NOMO-1 (cell line): ENCODE measurements around the gene PPT1.

Source experiments
- DNase-seq, 2 experiments: peaks; one replicate each; lab custom pipeline; 2025; ENCODE audit not compliant: unreplicated experiment in 2 of 2; lab: John Stamatoyannopoulos, UW

PPT1 gene

DNA sequence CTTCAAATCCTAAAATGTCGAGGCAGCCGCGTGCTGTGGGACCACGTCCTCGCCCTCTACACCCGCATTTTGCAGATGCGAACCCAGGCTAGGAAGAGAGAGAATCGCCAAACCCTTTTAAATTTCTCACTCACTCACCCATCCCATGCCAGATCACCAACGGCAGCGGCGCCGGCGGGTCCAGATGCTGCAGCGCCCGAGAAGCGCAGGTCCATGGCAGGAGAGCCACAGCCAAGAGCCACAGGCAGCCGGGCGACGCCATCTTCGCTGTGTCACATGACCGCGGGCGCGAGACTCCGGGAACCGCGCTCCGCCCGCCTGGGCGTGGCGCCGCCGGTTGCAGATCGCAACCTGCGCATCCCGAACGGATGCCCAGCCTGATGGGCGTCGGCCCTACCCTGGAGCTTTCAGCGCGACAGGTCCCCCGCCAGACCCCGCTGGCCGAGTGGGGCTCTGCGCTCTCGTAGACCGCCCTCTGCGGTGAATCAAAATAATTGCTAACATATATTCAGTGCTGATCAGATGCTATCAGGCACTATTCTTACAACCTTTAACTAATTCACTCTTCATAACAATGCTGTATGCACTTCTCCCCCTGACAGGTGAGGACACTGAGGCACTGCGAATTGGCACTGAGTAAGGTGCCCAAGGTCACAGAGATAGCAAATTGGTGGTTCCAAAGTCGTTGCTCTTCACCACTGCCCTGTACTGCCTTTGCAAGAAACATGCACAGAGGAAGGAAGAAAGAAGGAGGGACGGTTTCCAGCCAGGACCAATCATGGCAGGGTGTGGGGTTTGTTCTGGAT is at the start of gene PPT1:
TSS of gene PPT1 (minus strand) at position 276 of the 806 bp plus-strand sequence. CDS start at position 262, 14 bp downstream.
- peak; percentile 55 to 79 for DNase-seq

DNA sequence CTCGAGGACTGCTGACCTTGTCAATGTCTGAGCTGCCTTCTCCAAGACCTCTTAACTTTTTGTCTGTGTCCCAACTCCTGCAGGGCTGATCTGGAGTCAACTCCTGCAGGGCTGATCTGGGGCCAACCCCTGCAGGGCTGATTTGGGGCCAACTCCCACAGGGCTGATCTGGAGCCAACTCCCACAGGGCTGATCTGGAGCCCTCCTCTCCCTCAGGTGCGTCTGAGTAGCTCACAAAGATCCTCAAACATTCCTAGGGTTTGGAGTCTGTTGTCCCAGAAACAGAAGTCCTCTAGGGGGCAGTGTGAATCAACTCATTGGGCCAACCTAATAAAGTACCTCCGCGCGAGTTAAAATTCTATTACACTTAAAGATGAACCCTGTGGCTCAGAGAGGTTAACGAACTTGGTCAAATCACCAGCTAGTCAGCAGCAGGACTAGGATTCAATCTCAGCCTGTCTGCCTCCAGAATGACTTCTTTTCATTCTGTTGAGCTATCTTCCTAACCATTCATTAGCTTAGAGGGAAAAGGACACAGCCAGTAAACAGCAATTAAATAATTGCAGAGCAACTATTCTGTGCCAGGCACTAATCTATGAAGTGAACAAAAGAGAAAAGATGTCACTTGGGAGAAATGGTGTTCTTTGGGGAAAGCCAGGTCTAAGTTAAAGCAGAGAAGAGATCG is 47.0 kb upstream of the PPT1 start:
- peak; percentile 51 to 56 for DNase-seq

DNA sequence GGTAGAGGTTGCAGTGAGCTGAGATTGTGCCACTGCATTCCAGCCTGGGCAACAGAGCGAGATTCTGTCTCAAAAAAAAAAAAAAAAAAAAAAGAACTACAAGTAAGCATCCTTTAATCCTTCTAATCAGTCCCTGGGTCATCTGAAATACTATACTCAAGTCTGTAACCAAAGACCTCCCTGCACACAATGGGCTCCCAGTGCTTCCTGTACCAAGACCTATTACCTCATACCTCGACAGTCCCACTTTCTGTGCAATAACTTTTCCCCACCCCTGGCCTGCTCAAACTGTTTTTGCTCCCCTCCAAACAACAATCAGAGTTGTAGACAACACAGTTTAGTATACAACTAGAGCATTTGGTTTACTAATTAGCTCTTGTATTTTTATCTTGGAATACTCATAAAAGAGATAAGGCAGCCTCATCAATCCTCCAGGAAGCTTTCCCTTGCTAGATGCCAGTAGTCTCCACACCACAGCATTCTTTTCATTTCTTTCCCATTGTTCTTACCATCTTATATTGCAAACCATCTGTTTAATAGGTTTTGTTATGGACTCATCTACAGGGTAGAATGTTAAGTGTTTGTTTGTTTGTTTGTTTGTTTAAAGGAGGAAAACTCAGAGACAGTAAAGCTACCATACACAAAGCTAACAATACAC is 45.0 kb upstream of the PPT1 start:
- no peak for DNase-seq

DNA sequence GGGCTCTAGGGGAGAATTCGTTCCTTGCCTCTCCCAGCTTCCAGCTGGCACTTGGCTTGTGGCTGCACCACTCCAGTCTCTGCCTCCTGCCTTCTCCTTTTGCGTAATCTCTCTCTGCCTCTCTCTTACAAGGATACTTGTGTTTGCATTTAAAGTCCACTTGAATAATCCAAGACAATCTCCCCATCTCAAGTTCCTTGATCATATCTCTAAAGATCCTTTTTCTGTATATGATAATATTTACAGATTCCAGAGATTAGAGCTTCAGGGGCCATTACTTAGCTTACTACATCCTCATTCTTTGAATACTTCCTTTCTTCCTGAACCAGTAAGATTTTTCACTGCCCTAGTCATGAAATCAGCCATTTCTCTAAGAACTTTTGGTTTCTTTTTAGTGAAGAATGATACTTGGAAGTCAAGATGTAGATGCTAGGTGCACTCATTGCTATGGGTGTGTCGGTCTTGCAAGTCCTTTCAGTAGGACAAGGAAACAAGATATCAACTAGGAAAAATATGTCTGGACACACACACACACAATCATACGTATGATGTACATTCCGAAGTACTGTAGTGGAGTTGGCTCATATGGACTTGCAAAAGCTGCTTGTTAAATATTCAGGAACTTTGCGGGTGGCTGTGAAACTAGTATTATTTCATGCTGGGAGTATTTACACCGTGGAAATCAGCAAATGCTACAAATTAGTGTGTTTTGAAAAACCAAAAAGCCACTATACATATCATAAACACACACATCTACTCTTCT is 43.3 kb upstream of the PPT1 start:
- peak; percentile 2 to 36 for DNase-seq

DNA sequence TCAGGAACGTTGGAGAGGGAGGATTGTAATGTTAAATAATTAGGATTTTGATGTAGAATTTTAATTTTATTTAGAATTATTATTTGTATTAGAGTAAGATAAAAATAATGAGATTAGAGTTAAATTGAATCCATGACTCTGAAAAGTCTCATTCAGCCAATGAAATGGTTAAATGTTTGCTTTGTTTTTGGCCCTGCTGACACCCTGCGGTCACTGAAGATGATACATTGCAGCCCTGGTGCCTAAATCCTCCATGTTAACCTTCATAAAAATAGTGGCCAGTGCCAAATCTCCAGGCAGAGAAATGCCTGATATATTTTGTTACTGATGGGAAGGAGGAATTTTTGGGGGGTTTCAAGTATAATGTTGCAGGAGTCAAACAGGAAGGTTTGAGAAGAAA is 36.8 kb upstream of the PPT1 start:
- no peak for DNase-seq

DNA sequence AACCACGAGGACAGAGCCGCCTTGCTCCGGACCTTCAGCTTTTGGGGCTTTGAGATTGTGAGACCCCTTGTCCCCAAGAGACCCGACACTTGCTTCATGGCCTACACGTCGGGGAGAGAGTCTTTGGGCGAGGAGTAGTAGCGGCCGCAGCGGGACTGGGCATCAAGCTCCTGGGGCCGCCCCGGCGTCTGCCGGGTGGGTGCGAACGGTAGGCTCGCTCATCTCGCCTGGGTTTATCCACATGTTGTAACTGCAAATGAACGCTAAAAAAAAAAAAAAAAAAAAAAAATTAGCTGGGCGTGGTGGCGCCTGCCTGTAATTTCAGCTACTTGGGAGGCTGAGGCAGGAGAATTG is 36.2 kb upstream of the PPT1 start:
- no peak for DNase-seq

DNA sequence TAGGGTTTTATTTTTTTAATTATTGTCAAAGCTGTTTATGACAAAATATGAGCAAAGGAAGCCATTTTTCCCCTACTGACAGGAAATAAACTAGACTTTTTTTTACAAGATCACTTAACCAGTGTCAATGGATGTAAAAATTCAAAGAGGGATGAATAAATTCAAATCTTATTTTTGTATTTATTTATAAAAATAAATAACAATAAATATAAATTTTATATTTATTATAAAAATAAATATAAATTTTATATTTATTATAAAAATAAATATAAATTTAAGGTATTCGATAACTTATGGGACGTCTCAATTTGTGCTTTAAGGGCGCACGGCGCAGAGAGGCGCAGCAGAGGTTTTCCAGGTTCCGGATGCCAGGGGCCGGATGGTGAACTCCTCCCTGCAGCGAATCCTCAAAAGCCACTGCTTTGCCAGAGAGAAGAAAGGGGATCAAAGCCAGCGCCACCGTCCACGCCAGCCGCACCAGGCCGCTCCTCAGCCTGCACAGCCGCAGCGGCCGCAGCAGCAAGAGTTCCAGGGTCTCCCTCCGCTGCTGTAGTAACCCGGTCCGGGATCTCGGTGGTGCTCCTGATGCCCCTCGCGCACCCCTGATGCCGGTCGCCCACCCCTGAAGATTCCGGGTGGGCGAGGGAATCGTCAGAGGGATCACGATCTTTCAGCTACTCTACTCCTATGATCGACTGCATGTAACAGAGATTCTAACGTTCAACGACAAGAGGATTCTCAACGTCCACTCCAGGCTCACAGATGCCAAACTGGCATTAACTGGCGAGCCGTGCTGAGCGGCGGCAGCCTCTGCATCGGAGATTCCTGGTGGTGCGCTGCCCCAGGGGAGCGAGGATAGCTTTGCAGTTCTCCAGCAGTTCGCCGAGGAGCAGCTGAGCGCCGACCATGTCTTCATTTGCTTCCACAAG is 35.6 kb upstream of the PPT1 start:
- no peak for DNase-seq

DNA sequence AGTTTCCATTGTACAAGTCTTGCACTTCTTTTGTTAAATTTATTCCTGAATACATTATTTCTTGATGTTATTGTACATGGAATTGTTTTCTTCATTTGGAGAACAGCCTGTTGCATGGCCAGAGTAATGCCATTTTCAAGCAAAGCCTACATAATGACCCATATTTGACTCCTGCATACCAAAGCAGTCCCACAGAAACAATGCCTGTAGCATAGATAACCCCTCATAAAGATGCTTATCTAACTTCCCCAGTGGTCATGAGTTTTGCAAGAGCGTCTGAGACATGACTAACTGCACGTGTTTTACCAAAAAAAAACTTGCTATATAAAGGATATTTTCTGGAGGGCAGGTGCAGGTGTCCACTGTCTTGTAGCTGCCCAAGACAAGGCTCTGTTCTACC is 33.8 kb upstream of the PPT1 start:
- peak; percentile 21 to 75 for DNase-seq

DNA sequence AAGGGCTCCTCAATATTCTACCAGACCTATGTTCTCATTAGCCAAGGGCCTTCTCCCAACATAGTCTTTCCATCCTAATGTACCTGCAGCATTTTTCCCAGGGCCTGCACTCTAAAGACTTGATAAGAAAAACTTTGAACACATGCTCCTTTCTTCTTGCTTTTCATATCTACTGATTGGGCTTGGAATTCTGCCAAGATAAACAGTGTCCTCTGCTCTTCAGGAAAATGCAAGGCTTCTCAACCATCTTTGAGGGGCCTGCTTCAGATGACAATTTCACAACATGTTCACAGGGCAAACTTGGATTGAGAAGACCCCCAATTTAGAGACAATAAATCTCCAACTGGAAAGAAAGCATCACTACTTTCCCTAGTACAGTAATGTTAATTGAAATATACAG is 25.8 kb upstream of the PPT1 start:
- DNase-seq, result no peak

DNA sequence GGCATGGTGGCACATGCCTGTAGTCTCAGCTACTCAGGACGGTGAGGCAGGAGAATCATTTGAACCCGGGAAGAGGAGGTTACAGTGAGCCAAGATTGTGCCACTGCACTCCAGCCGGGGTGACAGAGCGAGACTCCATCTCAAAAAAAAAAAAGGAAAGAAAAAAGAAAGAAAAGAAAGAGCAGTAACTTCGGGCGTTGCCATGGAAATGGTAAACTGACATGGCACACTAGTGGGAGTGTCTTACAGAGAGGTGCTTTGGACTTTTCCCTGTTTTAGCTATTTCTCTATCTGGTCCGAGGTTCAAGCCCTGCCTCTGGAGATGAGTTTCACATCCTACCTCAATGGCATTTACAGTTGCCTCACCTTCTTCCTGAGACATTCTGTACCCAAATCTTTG is 23.1 kb upstream of the PPT1 start:
- DNase-seq, result no peak

DNA sequence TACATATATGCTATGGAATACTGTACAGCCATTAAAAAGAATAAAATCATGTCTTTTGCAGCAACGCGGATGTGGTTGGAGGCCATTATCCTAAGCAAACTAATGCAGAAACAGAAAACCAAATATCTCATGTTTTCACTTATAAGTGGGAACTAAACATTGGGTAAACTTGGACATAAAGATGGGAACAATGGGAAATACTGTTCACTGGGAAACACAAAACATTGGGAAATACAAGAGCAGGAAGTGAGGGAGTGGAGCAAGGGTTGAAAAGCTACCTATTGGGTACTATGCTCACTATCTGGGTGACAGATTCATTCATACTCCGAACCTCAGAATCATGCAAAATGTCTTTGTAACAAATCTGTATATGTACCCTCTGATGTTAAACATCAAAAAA is 17.3 kb upstream of the PPT1 start:
- DNase-seq, result no peak

DNA sequence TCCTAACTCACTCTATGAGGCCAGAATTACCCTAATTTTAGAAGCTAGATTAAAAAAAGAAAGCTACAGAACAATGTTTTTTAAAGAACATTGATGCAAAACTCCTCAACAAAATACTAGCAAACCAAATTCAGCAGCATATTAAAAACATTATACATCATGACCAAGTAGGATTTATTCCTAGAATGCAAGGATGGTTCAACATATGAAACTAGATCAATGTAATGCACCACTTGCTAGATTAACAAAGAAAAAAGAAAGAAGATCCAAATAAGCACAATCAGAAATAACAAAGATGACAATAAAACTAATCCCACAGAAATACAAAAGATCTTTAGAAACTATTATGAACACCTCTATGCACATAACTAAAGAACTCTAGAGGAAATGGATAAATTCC is 13.3 kb upstream of the PPT1 start:
- no peak for DNase-seq

DNA sequence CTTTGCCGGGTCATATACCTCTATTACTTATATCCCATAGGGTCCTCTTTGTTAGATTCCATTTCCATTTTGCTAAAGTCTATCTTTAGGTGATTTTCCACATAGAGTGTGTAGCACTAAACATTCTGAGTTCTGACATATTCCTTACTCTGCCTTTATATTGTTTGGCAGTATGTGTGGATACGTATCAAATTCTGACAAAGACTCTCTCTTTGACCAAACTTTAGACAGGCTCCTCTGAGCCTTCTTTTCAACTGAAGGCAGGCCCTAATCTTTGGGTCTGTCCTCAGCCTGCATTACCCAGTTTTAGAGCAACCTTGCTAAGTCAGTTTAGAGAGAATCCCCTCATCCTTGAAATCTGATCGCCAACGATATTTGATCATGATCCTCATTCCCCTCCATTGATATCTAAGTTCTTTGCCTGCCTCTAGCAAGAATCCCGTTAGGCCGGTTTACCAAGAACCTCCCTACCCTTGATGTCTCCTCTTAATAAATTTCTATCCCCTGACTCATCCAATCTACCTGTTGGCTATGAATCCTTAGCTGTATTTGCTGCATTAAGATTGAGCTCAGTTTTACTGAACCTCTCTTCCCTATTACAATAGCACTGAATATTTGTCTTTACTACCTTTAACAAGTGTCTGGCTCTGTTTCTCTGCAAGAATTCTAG is 10.4 kb upstream of the PPT1 start:
- DNase-seq, result no peak

DNA sequence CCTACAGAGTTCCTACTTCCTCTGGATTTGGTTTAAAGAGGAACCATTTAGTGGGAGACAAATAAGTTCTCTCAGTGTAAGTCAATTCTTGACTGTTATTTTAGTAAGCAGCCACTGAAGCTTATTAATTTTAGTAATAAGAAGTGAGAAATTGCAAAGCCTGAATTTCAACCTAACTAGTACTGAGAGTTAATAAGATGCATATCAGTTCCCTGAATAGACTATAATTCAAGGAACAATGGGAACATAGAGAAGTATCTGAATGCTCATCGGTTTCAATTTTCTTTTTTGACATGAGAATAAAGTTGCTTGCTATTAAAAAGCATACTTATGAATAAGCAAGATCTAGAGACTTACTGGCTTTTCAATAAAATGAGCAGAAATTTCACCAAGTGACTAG is 8.0 kb upstream of the PPT1 start:
- no peak for DNase-seq

DNA sequence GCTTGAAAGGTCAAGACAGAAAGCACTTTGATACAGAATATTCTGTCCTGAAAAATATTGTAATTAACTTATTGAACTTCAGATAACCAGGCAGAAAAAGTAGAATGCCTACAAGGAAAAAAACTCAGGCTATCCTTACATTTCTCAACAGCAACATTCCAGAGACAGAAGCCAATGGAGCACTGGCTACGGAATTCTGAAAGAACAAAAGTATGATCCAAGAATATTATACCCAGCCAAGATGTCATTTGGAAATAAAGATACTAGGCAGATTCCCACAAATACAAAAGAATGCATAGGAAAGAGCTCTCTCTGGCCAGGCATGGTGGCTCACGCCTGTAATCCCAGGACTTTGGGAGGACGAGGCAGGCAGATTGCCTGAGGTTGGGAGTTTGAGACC is 5.8 kb upstream of the PPT1 start:
- DNase-seq, result no peak

DNA sequence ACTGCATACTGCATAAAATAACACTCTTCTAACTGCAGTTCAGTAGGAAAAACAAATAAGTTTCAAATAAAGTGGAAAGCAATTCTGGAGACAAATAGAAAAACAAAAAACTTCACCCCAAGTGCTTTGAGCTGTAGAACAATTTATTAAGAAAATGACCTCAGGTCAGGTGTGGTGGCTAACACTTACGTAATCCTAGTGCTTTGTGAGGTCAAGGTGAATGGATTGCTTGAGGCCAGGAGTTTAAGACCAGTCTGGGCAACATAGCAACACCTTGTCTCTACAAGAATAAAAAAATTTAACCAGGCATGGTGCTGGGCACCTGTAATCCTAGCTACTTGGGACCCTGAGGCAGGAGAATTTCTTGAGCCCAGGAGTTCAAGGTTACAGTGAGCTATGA is 5.0 kb upstream of the PPT1 start:
- DNase-seq, result no peak

DNA sequence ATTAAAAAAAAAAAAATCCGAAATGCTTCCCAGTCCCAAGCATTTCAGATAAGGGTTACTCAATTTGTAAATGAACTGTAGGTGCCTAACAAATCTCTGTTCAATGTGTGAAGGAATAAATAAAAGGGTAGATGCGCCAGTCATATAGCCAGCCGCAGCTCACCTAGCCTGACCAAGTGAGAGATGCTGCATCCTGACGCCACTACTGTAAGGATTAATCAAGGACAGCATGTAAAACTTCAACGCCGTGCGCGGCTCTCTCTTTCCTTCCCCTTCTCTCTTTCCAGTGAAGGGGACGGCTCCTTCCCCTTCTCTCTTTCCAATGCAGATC is 441 bp downstream of the PPT1 start:
- no peak for DNase-seq

DNA sequence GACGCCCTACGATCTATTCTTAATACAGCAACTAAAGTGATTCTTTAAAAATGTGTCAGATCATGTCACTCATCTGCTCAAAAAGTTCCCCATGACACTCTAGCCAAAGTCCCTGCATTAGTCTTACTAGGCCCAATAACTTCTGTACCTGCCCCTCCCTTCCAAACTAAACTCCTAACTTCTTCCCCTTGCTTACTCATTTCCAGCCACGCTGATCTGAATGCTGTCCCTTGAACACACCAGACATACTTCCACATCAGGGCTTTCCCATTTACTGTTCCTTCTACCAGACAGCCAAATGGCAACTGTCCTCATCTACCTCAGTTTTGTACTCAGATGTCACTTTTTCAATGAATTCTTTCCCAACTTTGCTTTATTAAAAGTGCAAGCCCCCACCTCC is 1.2 kb downstream of the PPT1 start:
- DNase-seq, result no peak

DNA sequence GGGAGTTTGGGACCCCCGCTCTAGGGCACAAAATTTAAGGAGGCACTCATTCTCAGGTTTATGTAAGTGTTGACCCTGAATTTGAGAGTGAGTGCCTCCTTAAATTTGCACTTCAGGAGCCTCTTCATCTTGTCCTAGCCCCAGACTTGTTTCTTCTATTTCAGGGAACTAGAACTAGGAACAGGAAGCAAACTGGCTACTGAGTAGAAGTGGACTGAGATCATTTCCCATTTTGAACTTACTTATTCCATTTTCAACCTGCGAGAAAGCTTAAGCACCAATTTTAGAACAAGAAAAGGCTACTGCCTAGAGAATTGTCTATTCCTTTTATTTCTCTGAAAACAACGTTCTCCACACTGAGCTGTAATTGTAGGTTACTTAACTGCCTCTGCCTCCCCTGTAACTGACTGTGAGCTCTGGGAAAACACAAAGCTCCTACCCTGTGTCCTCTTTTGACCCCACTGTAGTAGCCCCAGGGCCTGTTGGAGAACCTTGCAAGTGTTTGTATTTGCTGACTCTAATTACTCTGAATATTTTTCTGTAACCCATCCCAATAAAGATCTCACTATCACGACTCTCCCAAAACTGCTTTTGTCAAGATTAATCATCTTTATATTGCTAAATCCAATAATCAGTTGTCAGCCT is 2.5 kb downstream of the PPT1 start:
- DNase-seq, result peak in 1 of 2 experiments; percentile 53
